Upper lobe of right lung (tissue), 1 donor: ENCODE data around the gene RELN. TPM values are rescaled to one million over a fixed set of nuclear protein-coding genes. Genes with fewer than 3 reads are reported as not detected.

ENCODE experiments used
- ATAC-seq: fragments of 200-7000 bp; cut with Tn5 transposase; one replicate; pipeline ENCODE4 v1.9.1; 2020; ENCODE audit warnings: mild to moderate bottlenecking, moderate library complexity
- DNase-seq: peaks from one replicate; pipeline ENCODE4 v3.0.0-alpha.2; 2020
- H3K27ac ChIP-seq: fragments of 200-600 bp; one replicate; pipeline ENCODE4 v1.8.0; 2022
- H3K27me3 ChIP-seq: fragments of 200-600 bp; one replicate; pipeline ENCODE4 v1.8.0; 2022; ENCODE audit warnings: mild to moderate bottlenecking
- H3K36me3 ChIP-seq: fragments of 200-600 bp; one replicate; pipeline ENCODE4 v1.8.0; 2022
- H3K4me1 ChIP-seq: fragments of 200-600 bp; one replicate; pipeline ENCODE4 v1.8.0; 2022
- H3K4me3 ChIP-seq: fragments of 200-600 bp; one replicate; pipeline ENCODE4 v1.8.0; 2022; ENCODE audit warnings: mild to moderate bottlenecking
- H3K9me3 ChIP-seq: fragments of 200-600 bp; one replicate; pipeline ENCODE4 v1.8.0; 2022
- CTCF ChIP-seq: fragments of 200-600 bp; IDR thresholded peaks from one replicate; pipeline ENCODE4 v1.8.0; 2022; ENCODE audit warnings: antibody characterized with exemption
- intact Hi-C: fragments of 100-400 bp; cut with DNase I; formaldehyde crosslinking; loops from one replicate; pipeline ENCODE4 v1.11.0; 2022
- total RNA-seq: library from RNA; stranded (reverse); fragmentation: NEBNext Ultra II Directional; extraction: Animal tissue kit (Norgen Biotek cat#: 25700); gene quantifications from one replicate; pipeline ENCODE4 v1.2.1, GENCODE V29; 2021
- donor health status: DM: no; HTN: yes; CAD: no; lungs with severe emphysema.

RELN gene
- total RNA-seq, 1 donor from 2014 or later = 5.6 TPM

GRCh38 chr7:103710247-103710646 lies 279.2 kb downstream of the RELN start:
- Histone ChIP-seq H3K9me3 (no peaks in the 10 kb centered on the region), H3K36me3 (no peaks in the 10 kb centered on the region), H3K27me3 (no peaks in the 10 kb centered on the region), H3K4me3 (no peak overlapping the region), H3K27ac (no peak overlapping the region), H3K4me1 (no peaks in the 10 kb centered on the region)
- intact Hi-C loops = no loop called here
- ATAC-seq = no peak
- no peak for DNase-seq
- TF ChIP-seq CTCF = no peak

DNA sequence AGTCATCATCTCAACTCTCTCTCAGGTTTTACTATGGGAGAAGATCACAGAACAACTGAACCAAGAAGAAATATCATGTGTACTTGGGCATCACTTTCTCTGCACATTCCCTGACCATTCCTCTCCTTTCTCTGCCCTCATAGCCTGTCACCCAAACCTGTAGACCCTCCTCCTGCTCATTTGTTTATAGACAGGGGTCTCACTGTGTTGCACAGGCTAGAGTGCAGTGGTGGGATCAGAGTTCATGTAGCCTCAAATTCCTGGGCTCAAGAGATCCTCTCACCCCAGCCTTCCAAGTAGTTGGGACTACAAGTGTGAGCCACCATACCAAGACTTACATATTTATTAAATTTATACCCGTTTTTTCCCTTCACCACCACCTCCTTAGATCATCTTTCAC lies 282.7 kb downstream of the RELN start:
- Histone ChIP-seq H3K4me3 (no peak overlapping the region), H3K27me3 (no peaks in the 10 kb centered on the region), H3K36me3 (no peaks in the 10 kb centered on the region), H3K9me3 (no peaks in the 10 kb centered on the region), H3K4me1 (no peaks in the 10 kb centered on the region), H3K27ac (no peak overlapping the region)
- intact Hi-C loops = no loop called here
- ATAC-seq = no peak
- no peak for TF ChIP-seq CTCF
- no peak for DNase-seq

GRCh38 chr7:103705542-103705941 lies 283.9 kb downstream of the RELN start:
- DNase-seq = no peak
- no peak overlapping the region for H3K4me3 ChIP-seq
- no peaks in the 10 kb centered on the region for H3K9me3 ChIP-seq
- no peak for ATAC-seq
- H3K36me3 ChIP-seq = no peaks in the 10 kb centered on the region
- H3K27me3 ChIP-seq = no peaks in the 10 kb centered on the region
- no peak for TF ChIP-seq CTCF
- no peaks in the 10 kb centered on the region for H3K4me1 ChIP-seq
- intact Hi-C loops = no loop called here
- no peak overlapping the region for H3K27ac ChIP-seq

DNA sequence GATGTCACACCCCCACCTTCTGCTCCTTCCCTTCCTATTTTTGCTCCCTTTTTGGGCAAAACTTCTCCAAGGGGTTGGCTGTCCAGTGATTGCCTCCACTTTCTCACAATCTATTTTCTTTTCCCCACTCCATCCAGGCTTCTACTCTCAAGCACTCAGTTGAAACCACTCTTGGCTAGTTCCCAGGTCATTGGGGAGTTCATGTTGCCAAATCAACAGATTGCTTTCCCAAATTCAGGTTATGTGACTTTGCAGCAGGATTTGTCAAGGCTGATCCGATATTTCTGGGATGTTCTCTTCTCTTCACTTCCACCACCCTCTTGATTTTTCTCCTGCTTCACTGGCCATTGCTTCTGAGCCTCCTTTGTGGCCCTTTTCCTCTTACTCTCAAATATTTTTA lies 284.8 kb downstream of the RELN start:
- DNase-seq (no peak), ATAC-seq (no peak)
- no peaks in the 10 kb centered on the region for H3K9me3 ChIP-seq
- no peak overlapping the region for H3K27ac ChIP-seq
- no peak for TF ChIP-seq CTCF
- H3K27me3 ChIP-seq = no peaks in the 10 kb centered on the region
- no peak overlapping the region for H3K4me3 ChIP-seq
- H3K36me3 ChIP-seq = no peaks in the 10 kb centered on the region
- H3K4me1 ChIP-seq = no peaks in the 10 kb centered on the region
- intact Hi-C loops = no loop called here

- DNase-seq = no peak
- Histone ChIP-seq H3K27ac (no peak overlapping the region), H3K27me3 (no peaks in the 10 kb centered on the region), H3K4me1 (no peaks in the 10 kb centered on the region), H3K4me3 (no peak overlapping the region), H3K9me3 (no peaks in the 10 kb centered on the region), H3K36me3 (no peaks in the 10 kb centered on the region)
- no peak for TF ChIP-seq CTCF
- intact Hi-C loops = no loop called here
- peak; percentile 30 for ATAC-seq
Observed at GRCh38 chr7:103702982-103703381, 286.5 kb downstream of the RELN start.

- Histone ChIP-seq H3K4me3 (no peak overlapping the region), H3K36me3 (no peaks in the 10 kb centered on the region), H3K27me3 (no peaks in the 10 kb centered on the region), H3K9me3 (no peaks in the 10 kb centered on the region), H3K4me1 (no peaks in the 10 kb centered on the region), H3K27ac (no peak overlapping the region)
- DNase-seq (no peak), ATAC-seq (no peak)
- no peak for TF ChIP-seq CTCF
- intact Hi-C loops = no loop called here
Observed at GRCh38 chr7:103702454-103702853, 287.0 kb downstream of the RELN start.
